Activated gamma-delta T cell (primary cell): Measurements from ENCODE around the gene FGD2.

Experiments used
- DNase-seq: peaks from one replicate; lab custom pipeline; 2025; lab: John Stamatoyannopoulos, UW
- total RNA-seq, 2 donors: gene quantifications; one replicate each; lab custom pipeline; 2026; lab: John Stamatoyannopoulos, UW

FGD2 gene, protein sequence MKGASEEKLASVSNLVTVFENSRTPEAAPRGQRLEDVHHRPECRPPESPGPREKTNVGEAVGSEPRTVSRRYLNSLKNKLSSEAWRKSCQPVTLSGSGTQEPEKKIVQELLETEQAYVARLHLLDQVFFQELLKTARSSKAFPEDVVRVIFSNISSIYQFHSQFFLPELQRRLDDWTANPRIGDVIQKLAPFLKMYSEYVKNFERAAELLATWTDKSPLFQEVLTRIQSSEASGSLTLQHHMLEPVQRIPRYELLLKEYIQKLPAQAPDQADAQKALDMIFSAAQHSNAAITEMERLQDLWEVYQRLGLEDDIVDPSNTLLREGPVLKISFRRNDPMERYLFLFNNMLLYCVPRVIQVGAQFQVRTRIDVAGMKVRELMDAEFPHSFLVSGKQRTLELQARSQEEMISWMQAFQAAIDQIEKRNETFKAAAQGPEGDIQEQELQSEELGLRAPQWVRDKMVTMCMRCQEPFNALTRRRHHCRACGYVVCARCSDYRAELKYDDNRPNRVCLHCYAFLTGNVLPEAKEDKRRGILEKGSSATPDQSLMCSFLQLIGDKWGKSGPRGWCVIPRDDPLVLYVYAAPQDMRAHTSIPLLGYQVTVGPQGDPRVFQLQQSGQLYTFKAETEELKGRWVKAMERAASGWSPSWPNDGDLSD
- 5.0 to 10.2 reads per million in 2 donors for total RNA-seq

DNA sequence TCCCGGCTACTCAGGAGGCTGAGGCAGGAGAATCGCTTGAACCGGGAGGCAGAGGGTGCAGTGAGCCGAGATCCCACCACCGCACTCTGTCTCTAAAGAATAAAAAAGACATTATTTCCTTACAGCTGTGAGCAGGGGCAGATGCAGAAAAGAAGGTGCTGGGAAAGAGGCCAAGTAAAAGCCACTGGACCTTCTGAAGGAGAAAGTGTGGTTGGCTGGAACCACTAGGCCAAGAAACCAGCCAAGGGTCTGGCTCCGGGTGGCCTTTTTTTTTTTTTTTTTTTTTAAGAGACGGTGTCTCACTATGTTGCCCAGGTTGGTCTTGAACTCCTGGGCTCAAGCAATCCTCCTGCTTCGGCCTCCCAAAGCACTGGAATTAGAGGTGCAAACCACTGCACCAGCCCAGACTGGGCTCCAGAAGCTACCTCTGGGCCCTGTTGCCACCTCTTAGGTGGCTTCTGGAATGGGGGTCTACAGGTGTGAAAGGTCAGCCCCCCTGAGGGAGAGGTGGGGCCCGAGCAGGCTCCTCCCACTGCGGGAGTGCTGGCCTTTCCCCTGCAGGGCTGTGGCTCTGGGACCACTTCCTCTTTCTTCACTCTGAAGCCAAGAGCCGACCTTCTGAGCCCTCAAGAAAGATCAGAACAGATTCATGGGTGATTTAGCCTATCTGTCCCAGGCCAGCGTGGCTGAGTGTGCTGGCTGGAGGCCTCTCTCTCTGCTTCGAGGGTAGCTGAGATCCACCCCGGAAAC lies at the start of gene FGD2:
Gene FGD2, plus strand, starts transcription at position 595 of the 750 bp plus-strand sequence. CDS start 163 bp downstream, outside the sequence.
- no peak for DNase-seq

DNA sequence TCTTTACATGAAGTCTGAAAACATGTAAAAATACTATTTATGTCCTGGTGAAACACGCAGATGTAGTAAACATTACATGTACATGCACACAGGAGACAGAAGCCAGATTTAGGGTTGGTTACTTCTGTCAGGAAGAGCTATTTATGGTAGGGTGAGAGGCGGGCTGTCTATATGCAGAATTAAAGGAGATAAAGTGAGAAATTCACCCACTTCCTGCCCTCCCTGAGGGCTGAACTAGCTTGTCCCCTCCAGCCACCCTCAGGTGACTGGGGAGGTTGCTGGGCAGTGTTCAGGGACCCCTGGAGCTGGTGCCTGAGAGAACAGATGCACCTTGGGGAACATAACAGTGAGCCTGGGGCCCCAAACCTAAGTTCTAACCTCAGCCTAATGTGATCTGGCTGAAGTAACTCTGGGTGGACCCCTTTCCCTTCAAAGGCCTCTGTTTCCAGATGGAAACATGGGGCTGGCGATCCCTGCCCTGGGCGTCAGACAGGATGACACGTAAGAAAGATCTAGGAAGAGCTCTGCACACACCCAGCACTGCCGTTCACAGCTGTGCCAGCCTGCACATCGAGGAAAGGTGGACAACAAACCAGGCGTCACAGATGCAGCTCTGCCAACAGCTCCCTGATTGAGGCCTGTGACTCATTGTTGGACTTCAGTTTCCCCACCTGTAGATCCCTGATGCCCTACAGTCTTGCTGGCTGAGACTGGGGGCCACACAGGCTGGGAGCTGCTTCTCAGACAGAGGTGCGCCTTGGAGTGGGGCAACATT lies 49.6 kb upstream of the FGD2 start:
- DNase-seq: no peak

DNA sequence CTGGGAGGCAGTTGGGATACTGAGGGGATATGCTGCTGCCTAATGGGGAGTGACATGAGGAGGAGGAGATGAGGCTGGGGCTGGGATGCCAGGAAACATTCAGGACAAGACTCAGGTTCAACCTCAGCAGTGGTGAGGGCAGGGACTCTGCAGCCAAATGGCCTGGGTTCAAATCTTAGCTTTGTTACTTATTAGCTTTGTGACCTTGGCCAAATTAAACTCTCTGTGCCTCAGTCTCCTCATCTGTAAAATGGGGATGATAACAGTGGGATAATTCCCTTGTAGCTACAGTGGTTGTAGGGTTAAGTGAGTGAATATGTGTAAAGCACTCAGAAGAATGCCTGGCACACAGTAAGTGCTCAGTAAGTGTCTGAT lies 49.0 kb upstream of the FGD2 start:
- no peak for DNase-seq

DNA sequence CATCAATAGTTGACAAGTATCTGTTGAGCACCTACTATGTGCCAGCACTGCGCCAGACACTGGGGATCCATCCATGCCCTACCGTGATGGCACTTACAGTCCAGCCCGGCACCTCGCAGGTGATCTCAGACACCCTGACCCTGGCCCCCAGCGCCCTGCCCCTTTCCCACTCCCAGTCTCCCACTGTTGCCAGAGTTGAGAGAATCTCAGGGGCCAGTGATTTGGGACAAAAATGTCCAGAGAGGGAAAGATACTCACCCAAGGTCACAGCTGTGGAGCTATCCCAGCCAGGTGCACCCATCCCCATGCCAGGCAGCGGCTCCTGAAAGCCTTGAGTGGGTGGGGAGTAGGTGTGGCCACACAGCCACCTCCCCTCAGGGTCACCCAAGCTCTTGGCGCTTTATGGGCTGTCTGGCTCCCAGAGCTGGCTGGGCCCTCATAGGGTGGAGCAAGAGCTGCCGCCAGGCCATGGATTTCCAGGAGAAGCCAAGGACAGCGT lies 47.6 kb upstream of the FGD2 start:
- DNase-seq: no peak

DNA sequence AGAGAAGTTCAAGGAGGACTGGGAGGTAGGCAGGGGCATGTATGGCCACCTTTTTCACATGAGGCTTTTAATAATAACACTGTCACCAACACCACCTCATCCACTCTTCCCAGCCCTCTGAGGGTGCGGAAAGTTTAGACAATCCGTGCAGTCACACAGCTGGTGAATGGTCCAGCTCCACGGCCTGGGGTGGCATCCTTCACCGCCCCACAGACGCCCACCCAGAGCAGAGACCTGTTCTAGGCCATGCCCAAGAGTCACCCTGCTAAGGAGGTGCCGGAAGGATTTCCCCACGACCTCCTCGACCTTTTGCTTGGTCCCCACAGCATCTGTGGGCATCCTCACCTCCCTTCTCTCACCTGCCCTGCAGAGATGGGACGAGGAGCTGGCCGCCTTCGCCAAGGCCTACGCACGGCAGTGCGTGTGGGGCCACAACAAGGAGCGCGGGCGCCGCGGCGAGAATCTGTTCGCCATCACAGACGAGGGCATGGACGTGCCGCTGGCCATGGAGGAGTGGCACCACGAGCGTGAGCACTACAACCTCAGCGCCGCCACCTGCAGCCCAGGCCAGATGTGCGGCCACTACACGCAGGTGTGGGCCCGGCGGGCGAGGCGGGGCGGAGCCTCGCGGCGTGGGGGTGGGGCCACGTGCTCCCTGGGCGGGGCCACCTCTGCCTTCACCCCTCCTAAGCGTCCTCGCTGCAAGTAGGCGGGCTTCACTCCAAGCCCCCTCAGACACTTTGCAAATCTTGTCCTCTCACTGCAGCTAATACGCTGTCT lies 46.5 kb upstream of the FGD2 start:
- no peak for DNase-seq

DNA sequence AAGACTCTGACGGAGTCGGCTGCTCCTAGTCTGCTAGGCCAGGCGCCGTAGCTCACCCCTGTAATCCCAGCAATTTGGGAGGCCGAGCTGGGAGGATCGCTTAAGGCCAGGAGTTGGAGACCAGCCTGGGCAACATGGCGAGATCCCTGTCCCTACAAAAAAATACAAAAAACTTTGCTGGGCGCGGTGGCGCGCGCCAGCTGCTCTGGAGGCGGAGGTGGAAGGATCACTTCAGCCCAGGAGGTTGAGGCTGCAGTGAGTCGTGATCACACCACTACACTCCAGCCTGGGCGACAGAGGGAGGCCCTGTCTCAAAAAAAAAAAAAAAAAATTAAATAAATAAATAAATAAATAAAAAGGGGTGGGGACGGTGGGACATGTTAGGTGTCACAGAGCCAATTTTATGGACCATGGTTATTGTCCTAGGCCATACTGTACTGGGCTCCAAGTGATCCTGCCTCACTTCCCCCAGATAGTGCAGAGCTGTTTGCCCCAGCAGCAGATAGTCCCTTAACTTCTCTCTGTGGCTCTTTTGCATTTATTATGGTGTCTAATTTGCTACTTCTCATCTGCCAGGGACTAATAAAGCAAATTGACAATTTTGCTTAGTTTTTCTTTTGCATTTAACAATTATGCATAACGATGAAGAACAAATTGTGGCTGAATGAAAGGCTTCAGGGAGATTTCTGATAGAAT lies 45.8 kb upstream of the FGD2 start:
- DNase-seq: no peak

DNA sequence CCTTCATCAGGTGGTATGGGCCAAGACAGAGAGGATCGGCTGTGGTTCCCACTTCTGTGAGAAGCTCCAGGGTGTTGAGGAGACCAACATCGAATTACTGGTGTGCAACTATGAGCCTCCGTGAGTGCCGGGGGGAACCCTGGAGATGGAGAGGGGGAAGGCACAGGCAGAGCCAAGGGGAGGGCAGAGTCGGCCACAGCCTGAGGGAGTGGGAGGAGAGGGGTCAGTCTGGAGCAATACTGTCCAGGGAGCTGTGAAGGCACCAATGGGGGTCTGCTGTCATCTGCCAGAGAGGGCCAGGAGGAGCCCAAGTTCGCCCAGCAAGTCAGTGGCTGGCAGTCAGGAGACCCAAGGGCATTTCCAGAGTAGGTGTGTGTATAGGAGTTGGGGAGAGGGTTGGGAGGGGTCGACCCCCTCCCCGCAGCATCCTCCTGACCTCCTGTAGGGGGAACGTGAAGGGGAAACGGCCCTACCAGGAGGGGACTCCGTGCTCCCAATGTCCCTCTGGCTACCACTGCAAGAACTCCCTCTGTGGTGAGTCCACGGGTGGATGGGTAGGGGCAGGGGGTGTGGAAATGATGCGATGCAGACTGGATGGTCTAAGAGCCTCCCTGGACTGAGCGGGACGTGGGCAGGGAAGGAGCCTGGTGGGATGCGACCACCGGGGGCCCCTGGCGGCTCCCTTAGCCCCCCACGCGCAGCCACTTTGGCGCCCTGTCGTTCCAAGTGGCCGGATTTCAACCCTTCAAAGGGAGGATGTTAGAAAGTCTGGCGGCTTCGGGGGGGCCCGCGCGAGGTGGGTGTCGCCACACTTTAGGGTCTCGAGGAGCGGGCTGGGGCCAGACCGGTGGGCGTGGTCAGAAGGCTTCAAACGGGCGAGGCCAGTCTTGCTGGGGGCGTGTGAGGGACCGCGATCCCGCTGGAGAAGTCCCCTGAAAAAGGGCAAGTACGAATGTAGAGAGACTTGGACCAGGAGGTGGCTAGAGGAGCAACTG lies 43.7 kb upstream of the FGD2 start:
- DNase-seq: no peak

DNA sequence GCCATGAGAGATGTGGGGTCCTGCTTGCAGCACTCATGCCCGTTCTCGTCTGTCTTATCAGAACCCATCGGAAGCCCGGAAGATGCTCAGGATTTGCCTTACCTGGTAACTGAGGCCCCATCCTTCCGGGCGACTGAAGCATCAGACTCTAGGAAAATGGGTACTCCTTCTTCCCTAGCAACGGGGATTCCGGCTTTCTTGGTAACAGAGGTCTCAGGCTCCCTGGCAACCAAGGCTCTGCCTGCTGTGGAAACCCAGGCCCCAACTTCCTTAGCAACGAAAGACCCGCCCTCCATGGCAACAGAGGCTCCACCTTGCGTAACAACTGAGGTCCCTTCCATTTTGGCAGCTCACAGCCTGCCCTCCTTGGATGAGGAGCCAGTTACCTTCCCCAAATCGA lies 42.6 kb upstream of the FGD2 start:
- DNase-seq: no peak

DNA sequence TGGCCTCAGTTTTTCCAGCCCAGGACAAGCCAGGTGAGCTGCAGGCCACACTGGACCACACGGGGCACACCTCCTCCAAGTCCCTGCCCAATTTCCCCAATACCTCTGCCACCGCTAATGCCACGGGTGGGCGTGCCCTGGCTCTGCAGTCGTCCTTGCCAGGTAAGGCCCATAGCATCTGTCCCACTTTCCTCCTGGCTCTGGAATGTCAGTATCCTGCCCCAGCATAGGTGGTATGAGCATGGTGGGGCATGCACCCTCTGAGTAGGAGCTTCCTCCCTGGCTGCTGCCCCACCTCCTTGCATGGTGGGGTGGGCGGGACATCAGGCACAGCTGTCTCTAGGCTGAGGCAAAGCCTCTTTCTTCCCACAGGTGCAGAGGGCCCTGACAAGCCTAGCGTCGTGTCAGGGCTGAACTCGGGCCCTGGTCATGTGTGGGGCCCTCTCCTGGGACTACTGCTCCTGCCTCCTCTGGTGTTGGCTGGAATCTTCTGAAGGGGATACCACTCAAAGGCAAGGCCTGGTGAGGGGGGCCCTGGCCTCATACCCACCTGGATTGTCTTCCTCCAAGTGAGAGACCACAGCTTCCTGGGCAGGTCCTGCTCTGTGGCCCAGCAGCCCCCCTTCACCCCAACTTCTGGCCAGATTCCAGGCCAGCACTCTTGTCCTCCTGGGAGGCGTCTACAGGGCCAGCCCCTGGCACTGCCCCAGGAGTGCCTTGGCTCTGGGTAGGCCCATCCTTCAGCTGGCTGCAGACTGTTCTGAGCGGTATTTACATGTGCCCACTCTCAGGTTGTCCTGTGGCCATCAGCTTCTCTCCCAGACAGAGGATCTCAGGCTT lies 41.8 kb upstream of the FGD2 start:
- DNase-seq: no peak

DNA sequence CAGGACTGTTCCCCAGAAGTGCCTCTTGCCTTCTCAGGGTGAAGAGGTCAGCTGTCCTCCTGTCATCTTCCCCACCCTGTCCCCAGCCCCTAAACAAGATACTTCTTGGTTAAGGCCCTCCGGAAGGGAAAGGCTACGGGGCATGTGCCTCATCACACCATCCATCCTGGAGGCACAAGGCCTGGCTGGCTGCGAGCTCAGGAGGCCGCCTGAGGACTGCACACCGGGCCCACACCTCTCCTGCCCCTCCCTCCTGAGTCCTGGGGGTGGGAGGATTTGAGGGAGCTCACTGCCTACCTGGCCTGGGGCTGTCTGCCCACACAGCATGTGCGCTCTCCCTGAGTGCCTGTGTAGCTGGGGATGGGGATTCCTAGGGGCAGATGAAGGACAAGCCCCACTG lies 41.1 kb upstream of the FGD2 start:
- DNase-seq: no peak

DNA sequence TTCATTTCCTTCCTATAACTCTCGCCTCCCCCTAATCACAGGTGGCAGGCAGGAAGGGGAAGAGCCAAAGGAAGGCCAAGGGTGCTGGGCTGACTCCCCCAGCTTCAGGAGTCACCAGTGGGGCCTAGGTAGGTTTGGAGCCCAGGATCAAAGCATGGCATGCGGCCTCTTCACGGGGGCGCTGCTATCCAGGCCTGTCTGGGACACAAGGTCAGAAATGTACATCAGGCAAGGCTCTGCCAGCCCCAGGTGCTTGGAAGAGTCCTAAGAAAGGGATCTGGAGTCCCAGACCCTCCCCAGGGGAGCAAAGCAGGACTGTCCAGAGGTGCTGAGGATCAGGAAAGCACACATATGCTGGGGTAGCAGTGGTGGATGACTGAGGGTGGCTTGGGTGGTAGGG lies 40.5 kb upstream of the FGD2 start:
- no peak for DNase-seq

DNA sequence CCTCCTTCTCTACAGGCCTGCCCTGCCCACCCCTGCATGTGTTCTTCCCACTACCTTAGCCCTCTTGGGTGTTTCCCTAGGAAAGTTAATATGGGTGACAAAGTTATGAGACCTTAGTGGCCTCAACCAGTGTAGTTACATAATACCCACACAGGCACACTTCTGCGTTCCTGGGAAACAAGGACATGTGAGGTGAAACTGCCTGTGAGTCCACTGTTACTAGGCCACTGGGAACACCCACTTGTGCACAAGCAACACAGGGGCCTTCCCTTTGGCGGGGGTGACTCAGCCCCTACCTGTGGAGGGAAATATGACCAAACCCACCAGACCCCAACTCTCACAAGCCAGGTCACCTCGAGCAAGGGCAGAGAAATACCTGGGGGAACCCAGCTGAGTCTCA lies 38.2 kb upstream of the FGD2 start:
- DNase-seq: no peak

DNA sequence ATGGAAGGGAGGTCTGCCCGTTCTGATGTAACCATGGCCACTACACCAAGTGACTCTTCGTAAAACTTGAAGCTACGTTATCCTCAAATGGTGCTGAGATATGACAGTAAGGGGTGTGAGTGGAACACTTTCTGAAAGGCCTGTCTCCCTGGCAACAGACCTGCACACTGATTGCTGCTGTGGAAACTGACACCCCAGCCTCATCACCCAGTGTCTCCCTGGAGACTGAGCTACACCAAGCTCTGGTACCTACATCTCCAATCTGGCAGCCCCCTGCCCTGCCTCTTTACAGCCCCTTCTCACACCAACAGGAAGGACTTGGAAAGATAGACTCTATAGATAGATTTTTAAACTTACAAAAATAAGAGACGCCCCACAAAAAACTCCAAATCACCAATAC lies 37.7 kb upstream of the FGD2 start:
- no peak for DNase-seq

DNA sequence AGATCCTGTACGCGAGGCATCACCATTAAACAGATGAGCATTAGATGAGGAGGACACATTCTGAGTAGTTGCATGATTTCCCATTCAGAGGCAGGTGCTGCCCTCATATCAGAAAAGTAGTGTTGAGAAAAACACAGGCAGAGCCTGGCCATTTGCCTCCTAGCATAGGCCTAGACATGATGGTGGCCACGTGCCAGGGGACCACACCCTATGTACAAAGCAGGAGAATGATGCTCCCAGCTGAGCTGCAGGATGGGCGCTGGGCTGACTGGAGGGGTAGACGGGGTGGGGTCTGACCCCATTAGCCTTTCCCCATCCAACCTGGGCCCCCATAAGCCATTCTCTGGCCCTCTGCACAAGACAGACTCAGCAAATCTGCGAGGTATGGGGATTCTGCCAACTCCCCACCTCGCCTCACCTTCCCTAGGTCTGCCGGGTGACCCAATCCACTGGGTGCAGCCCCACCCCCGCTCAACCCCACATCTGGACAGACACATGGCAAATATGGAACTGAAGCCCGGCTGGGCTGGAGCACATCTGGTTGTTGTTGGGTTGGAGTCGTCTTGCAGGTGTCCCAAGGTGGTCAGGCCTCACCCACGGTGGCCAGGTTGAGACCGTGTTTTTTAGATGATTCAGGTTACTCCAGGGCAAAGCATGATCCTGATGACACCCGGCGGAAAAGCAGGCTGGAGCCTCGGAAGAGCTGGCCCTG lies 37.0 kb upstream of the FGD2 start:
- DNase-seq: no peak

DNA sequence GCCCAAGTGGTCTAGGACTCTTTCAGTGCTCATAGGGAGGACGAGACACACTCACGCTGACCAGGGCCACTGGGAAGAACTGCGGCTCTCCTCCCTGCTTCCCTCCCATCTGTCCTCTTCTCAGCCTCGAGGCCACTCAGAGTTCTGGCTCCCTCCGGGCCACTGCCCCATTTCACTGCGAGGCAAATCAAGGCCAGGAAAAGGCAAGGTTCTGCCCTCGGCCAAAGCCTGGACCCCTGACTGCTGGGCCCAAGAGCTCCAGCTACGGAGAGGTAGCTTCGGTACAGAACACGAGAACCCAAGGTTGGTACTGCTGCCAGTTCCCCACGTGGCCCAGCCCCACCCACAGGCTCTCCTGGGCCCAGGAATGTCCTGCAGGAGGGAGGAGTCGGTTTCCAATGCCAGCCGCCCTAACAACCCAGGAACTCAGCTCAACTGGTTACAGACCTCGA lies 36.2 kb upstream of the FGD2 start:
- DNase-seq: no peak

DNA sequence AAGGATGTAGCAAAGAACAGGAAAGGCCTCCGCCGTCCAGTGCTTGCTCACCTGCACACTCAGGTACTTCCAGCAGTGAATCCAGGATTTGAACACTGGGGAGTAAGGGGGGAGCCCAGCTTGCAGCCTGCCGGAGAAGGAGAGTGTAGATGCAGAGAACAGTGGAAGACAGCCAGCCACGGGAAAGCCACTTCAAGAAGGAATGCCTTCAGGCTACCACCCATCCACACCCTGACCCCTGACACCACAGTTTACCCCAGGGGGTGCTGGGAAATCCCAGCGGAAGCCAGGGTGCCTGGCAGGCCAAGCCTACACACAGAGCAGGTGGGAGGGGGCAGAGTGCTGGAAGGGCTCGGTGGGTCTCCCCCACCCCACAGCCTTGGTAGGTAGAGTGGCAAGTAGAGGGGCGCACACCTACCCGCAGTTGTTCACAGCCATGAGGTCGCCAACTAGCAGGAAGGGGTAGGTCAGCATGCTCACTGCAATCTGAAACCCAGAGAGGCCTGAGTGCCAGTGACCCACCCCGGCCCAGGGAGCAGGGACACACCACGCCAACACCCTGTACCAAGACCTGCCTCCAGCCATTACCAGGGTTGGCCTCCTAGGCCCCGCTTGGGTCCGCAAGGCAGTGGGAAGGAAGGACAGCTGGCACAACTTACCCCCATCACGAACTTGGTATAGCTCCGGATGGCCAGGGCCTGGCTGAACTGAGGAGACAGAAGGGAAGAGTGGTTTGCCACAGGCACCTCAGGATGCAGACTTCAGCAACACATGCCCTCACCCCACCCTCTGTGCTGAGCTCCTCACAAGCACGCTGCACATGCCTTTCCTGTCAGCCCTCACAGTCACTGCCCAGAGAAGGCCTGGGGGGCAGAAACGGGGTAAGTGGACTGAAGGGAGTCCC lies 35.2 kb upstream of the FGD2 start:
- DNase-seq: no peak
